ENCODE data around the gene TBC1D4.

The TBC1D4 gene

DNA sequence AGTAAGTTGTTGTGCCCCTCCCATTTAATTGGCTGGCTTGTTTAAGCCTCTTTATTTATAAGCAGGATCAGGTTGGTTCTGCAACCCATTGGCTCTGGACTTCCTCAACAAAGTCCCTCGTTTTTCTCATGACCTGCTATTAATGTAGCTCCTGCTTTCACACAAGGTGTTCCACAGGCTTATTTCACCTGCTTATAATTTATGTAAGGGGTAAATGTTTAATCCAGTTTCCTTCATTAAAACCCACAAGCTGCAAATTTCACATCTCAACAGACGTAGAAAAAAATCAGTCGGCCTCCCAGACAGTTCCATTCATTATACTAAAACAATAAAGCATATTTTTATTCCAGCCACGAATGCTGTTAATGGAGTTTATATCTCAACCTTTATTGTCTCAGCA is 86.1 kb downstream of the TBC1D4 start:
- no peak overlapping the region for H3K4me2 ChIP-seq (ENCODE audit: low read depth, low read length)
- TF ChIP-seq EZH2 (optimal IDR thresholded peaks at IDR 0.05; ENCODE audit: low read depth, low read length) (no peak), EZH2phosphoT487 (IDR thresholded peaks at IDR 0.05; ENCODE audit: low read length) (no peak), CTCF (IDR thresholded peaks at IDR 0.05; ENCODE audit: low read length) (no peak)

GRCh38 chr13:75395066-75395465 is 86.9 kb downstream of the TBC1D4 start:
- Histone ChIP-seq H3K4me3 (ENCODE audit: low read length) (no peak overlapping the region), H2AFZ (ENCODE audit: low read length) (no peak overlapping the region), H3K9me2 (replicated peaks; ENCODE audit: insufficient read depth, low read length) (no peaks in the 10 kb centered on the region), H3K4me1 (ENCODE audit: low read length) (no peaks in the 10 kb centered on the region), H3K79me2 (ENCODE audit: low read length) (no peaks in the 10 kb centered on the region), H4K20me1 (ENCODE audit: insufficient read depth, low read length) (no peaks in the 10 kb centered on the region), H3F3A (ENCODE audit: insufficient read depth, low read length) (no peaks in the 10 kb centered on the region), H3K27ac (ENCODE audit: low read length) (no peak overlapping the region), H3K9ac (ENCODE audit: low read length) (no peak overlapping the region), H3K4me2 (ENCODE audit: low read depth, low read length) (no peak overlapping the region), H3K27me3 (replicated peaks; ENCODE audit: insufficient read depth, low read length) (no peaks in the 10 kb centered on the region), H3K36me3 (replicated peaks; ENCODE audit: insufficient read depth, low read length) (no peaks in the 10 kb centered on the region), H3K9me3 (replicated peaks; ENCODE audit: insufficient read depth, low read length) (no peaks in the 10 kb centered on the region)
- TF ChIP-seq EZH2phosphoT487 (IDR thresholded peaks at IDR 0.05; ENCODE audit: low read length) (no peak), CTCF (IDR thresholded peaks at IDR 0.05; ENCODE audit: low read length) (no peak), EZH2 (optimal IDR thresholded peaks at IDR 0.05; ENCODE audit: low read depth, low read length) (no peak)
- no peak for DNase-seq

More for the DNA sequence above, 86.1 kb downstream of the TBC1D4 start:
- H3K27me3 ChIP-seq (replicated peaks; ENCODE audit: insufficient read depth, low read length) = no peaks in the 10 kb centered on the region
- no peak overlapping the region for H3K9ac ChIP-seq (ENCODE audit: low read length)
- H3K4me3 ChIP-seq (ENCODE audit: low read length) = no peak overlapping the region
- H2AFZ ChIP-seq (ENCODE audit: low read length) = no peak overlapping the region
- H3K36me3 ChIP-seq (replicated peaks; ENCODE audit: insufficient read depth, low read length) = no peaks in the 10 kb centered on the region
- no peak for DNase-seq
- no peaks in the 10 kb centered on the region for H4K20me1 ChIP-seq (ENCODE audit: insufficient read depth, low read length)
- H3F3A ChIP-seq (ENCODE audit: insufficient read depth, low read length) = no peaks in the 10 kb centered on the region
- no peak overlapping the region for H3K27ac ChIP-seq (ENCODE audit: low read length)
- no peaks in the 10 kb centered on the region for H3K4me1 ChIP-seq (ENCODE audit: low read length)
- H3K9me3 ChIP-seq (replicated peaks; ENCODE audit: insufficient read depth, low read length) = no peaks in the 10 kb centered on the region
- no peaks in the 10 kb centered on the region for H3K79me2 ChIP-seq (ENCODE audit: low read length)
- H3K9me2 ChIP-seq (replicated peaks; ENCODE audit: insufficient read depth, low read length) = no peaks in the 10 kb centered on the region

GRCh38 chr13:75393839-75394520 is 88.0 kb downstream of the TBC1D4 start:
- Histone ChIP-seq H3K9ac (ENCODE audit: low read length) (no peak overlapping the region), H3K79me2 (ENCODE audit: low read length) (no peaks in the 10 kb centered on the region), H3K27me3 (replicated peaks; ENCODE audit: insufficient read depth, low read length) (no peaks in the 10 kb centered on the region), H3K36me3 (replicated peaks; ENCODE audit: insufficient read depth, low read length) (no peaks in the 10 kb centered on the region), H3F3A (ENCODE audit: insufficient read depth, low read length) (no peaks in the 10 kb centered on the region), H4K20me1 (ENCODE audit: insufficient read depth, low read length) (no peaks in the 10 kb centered on the region), H3K4me1 (ENCODE audit: low read length) (no peaks in the 10 kb centered on the region), H3K9me2 (replicated peaks; ENCODE audit: insufficient read depth, low read length) (no peaks in the 10 kb centered on the region), H3K27ac (ENCODE audit: low read length) (no peak overlapping the region), H3K4me3 (ENCODE audit: low read length) (no peak overlapping the region), H3K4me2 (ENCODE audit: low read depth, low read length) (no peak overlapping the region), H2AFZ (ENCODE audit: low read length) (no peak overlapping the region), H3K9me3 (replicated peaks; ENCODE audit: insufficient read depth, low read length) (no peaks in the 10 kb centered on the region)
- DNase-seq = no peak
- TF ChIP-seq EZH2 (optimal IDR thresholded peaks at IDR 0.05; ENCODE audit: low read depth, low read length) = no peak
- TF ChIP-seq CTCF (IDR thresholded peaks at IDR 0.05; ENCODE audit: low read length) = no peak
- TF ChIP-seq EZH2phosphoT487 (IDR thresholded peaks at IDR 0.05; ENCODE audit: low read length) = no peak
